HL-60 (cell line): ENCODE measurements around the gene ZNF777.

Source experiments
- DNase-seq, 2 experiments: peaks; one replicate each; pipeline ENCODE4 v3.0.0-alpha.2; 2010 to 2020; ENCODE audit warnings: low read depth in 1 of 2, low spot score in 1 of 2
- H3K27ac ChIP-seq: fragments of 250-450 bp; sonication (Bioruptor Pico); replicated peaks from 2 replicates; pipeline ENCODE4 v1.5.1; 2020; ENCODE audit warnings: mild to moderate bottlenecking, moderate library complexity
- H3K27me3 ChIP-seq: fragments of 250-450 bp; sonication (Bioruptor Pico); 2 replicates; pipeline ENCODE4 v1.5.1; 2021; ENCODE audit warnings: mild to moderate bottlenecking, moderate library complexity; ENCODE audit not compliant: insufficient read depth, poor library complexity, severe bottlenecking
- H3K4me3 ChIP-seq: replicated peaks from 2 replicates; pipeline ENCODE4 v1.5.1; 2011; ENCODE audit warnings: mild to moderate bottlenecking, control low read depth, low read length; ENCODE audit not compliant: insufficient read depth
- GABPA ChIP-seq: IDR thresholded peaks from 2 replicates; pipeline ENCODE4 v1.6.1; 2012; ENCODE audit warnings: low read depth
- POLR2AphosphoS5 ChIP-seq: IDR thresholded peaks from 2 replicates; pipeline ENCODE4 v1.6.1; 2012; ENCODE audit warnings: low read depth
- SPI1 ChIP-seq: IDR thresholded peaks from 2 replicates; pipeline ENCODE4 v1.6.1; 2012; ENCODE audit warnings: low read depth, mild to moderate bottlenecking, borderline replicate concordance
- TF ChIP-seq, protein P1 (sequence below): IDR thresholded peaks from 2 replicates; pipeline ENCODE4 v1.6.1; 2012; ENCODE audit warnings: low read depth; ENCODE audit not compliant: insufficient replicate concordance
- TF ChIP-seq, protein P2 (sequence below): IDR thresholded peaks from one replicate; pipeline ENCODE4 v1.5.1; 2011; ENCODE audit warnings: low read length, control low read depth, inconsistent platforms; ENCODE audit not compliant: insufficient read depth

Gene ZNF777

DNA sequence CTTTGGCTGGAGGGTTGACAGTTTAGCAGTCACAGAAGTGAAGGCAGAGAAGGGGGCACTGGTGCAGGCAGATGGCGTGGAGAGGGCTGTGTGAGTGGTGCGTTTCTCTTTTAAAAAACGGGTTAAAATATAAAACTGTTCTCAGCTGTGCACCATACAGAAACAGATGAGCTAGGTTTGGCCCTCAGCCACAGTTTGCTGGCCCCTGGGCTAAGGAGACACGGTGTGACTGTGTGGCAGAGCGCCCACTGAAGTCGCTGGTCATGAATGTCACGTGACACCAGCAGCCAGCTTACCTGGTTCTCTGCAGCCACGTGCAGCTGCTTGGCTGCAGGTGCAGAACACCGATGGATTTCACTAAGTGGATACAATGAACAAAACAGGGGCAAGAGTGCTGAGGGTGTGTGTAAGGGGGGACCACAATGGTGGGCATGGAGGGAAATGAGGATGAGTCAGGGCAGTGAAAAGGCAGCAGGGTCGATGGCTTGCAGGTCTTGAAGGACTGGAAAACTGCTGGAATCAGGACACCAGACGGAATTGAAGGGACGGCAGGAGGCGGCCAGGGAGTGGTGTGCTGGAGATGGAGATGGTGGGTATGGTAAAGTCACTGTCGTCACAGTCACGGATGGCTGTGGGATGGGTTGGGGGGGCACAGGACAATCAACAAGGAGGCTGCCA is 29.4 kb upstream of the ZNF777 start:
- no peak for TF ChIP-seq POLR2AphosphoS5
- no peak overlapping the region for H3K27ac ChIP-seq

DNA sequence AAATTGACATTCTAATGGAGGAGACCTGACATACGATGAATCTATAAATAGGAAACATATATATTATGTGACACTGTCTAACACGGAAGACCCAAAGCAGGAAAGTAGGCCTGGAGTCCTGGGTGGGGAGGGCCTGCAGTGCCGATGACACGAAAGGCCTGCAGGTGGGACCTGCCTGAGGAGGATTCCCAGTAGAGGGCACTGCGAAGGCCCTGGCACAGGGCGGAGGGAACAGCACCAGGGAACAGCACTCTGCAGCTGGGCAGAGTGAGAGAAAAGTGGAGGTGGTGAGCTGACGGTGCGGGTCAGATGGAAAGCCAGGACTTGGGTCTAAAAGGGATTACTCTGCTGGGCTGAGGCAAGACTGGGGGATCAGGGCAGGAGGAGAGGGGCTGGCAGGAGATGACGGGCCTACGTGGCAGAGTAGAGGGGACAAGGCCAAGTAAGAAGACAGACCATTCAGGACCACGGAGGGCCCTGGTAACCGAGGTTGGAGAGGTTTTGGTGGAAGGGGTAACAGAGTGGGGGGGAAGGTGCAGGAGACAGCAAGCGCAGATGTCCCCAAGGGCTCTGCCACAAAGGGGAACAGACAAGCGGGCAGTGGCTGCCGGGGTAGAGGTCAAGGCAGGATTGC is 28.6 kb upstream of the ZNF777 start:
- TF ChIP-seq SPI1 (no peak), GABPA (no peak)
- TF ChIP-seq, protein P1, sequence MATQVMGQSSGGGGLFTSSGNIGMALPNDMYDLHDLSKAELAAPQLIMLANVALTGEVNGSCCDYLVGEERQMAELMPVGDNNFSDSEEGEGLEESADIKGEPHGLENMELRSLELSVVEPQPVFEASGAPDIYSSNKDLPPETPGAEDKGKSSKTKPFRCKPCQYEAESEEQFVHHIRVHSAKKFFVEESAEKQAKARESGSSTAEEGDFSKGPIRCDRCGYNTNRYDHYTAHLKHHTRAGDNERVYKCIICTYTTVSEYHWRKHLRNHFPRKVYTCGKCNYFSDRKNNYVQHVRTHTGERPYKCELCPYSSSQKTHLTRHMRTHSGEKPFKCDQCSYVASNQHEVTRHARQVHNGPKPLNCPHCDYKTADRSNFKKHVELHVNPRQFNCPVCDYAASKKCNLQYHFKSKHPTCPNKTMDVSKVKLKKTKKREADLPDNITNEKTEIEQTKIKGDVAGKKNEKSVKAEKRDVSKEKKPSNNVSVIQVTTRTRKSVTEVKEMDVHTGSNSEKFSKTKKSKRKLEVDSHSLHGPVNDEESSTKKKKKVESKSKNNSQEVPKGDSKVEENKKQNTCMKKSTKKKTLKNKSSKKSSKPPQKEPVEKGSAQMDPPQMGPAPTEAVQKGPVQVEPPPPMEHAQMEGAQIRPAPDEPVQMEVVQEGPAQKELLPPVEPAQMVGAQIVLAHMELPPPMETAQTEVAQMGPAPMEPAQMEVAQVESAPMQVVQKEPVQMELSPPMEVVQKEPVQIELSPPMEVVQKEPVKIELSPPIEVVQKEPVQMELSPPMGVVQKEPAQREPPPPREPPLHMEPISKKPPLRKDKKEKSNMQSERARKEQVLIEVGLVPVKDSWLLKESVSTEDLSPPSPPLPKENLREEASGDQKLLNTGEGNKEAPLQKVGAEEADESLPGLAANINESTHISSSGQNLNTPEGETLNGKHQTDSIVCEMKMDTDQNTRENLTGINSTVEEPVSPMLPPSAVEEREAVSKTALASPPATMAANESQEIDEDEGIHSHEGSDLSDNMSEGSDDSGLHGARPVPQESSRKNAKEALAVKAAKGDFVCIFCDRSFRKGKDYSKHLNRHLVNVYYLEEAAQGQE, result no peak
- TF ChIP-seq, protein P2, sequence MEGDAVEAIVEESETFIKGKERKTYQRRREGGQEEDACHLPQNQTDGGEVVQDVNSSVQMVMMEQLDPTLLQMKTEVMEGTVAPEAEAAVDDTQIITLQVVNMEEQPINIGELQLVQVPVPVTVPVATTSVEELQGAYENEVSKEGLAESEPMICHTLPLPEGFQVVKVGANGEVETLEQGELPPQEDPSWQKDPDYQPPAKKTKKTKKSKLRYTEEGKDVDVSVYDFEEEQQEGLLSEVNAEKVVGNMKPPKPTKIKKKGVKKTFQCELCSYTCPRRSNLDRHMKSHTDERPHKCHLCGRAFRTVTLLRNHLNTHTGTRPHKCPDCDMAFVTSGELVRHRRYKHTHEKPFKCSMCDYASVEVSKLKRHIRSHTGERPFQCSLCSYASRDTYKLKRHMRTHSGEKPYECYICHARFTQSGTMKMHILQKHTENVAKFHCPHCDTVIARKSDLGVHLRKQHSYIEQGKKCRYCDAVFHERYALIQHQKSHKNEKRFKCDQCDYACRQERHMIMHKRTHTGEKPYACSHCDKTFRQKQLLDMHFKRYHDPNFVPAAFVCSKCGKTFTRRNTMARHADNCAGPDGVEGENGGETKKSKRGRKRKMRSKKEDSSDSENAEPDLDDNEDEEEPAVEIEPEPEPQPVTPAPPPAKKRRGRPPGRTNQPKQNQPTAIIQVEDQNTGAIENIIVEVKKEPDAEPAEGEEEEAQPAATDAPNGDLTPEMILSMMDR, result no peak
- Histone ChIP-seq H3K27ac (no peak overlapping the region), H3K27me3 (no peaks in the 10 kb centered on the region), H3K4me3 (no peak overlapping the region)
- DNase-seq, result no peak

More for the DNA sequence above, 29.4 kb upstream of the ZNF777 start:
- no peaks in the 10 kb centered on the region for H3K27me3 ChIP-seq
- no peak overlapping the region for H3K4me3 ChIP-seq
- no peak for DNase-seq

GRCh38 chr7:149479568-149479967 is 18.7 kb upstream of the ZNF777 start:
- H3K27me3 ChIP-seq, result no peaks in the 10 kb centered on the region
- H3K27ac ChIP-seq, result no peak overlapping the region
- H3K4me3 ChIP-seq, result no peak overlapping the region
- TF ChIP-seq SPI1 (no peak), GABPA (no peak), POLR2AphosphoS5 (no peak)
- TF ChIP-seq, protein P2, result no peak
- TF ChIP-seq, protein P1, result no peak
- no peak for DNase-seq

- DNase-seq, result no peak
Observed at GRCh38 chr7:149478754-149479153, 17.9 kb upstream of the ZNF777 start.

More at GRCh38 chr7:149478754-149479153, 17.9 kb upstream of the ZNF777 start:
- Histone ChIP-seq H3K27me3 (no peaks in the 10 kb centered on the region), H3K4me3 (no peak overlapping the region), H3K27ac (no peak overlapping the region)
- TF ChIP-seq SPI1 (no peak), POLR2AphosphoS5 (no peak), GABPA (no peak)
- TF ChIP-seq, protein P1, result no peak
- TF ChIP-seq, protein P2, result no peak
